ENCODE measurements around the gene ANKRD18B.
"Not testable (repeated sequence)": the region's sequence is repeated elsewhere in the genome, so short reads cannot be mapped to it uniquely, and the experiment has no call there.

Gene ANKRD18B

GRCh38 chr9:33523397-33524305 is at the start of gene ANKRD18B:
ANKRD18B (plus strand) TSS chr9:33524251; CDS start chr9:33524490, 239 bp downstream.
- DNase-seq, result peak; percentile 27

DNA sequence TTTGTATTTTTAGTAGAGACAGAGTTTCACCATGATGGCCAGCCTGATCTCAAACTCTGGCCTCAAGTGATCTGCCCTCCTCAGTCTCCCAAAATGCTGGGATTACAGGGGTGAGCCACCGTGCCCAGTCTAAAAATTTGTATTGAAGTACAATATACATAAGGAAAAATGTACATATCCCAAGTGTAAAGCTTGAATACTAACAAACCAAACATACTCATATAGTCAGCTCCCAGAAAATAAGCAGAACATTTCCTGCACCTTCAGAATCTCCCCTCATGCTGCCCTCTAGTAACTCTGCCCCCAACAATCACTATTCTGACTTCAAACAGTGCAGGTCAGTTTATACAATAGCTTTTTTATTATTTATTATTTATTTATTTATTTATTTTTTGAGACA is 48.7 kb upstream of the ANKRD18B start:
- DNase-seq, result no peak

DNA sequence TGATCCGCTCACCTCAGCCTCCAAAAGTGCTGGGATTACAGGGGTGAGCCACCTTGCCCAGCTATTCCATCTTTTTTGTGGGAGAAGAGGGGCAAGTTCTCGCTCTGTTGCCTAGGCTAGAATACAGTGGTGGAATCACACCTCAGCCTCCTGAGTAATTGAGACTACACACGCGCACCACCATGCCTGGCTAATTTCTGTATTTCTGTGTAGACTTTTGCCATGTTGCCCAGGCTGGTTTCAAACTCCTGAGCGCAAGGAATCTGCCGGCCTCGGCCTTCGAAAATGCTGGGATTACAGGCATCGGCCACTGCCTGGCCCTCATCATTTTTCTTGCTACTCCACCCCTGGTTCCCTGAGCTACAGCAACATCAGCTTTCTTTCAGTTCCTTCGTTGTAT is 47.5 kb upstream of the ANKRD18B start:
- DNase-seq, result no peak

DNA sequence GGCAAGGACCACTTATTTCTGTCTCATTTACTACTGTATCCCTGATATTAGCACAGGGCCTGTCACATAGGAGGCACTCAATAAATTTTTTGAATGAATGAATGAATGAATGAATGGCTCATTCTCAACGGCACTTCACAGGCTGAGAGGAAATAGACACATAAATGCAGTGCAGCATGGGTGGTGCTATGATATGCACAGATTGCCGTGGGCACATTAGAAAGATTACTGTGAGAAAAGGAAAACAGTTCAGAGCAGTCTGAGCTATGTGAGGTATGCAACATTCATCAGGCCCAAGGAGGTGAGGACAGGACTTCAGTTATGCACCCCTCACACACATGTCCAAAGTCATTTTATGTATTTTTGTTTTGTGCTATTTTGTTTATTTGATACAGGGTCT is 43.9 kb upstream of the ANKRD18B start:
- DNase-seq, result no peak

DNA sequence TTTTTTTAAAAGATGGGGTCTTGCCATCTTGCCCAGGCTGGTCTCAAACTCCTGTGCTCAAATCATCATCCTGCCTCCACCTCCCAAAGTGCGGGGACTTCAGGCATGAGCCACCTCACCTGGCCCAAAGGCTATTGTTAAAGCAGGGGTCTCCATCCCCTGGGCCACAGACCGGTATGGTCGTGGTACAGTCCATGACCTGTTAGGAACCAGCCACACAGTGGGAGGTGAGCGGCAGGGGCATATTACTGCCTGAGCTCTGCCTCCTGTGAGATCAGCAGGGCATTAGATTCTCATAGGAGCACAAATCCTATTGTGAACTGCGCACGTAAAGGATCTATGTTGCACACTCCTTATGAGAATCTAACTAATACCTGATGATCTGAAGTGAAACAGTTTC is 43.1 kb upstream of the ANKRD18B start:
- no peak for DNase-seq

DNA sequence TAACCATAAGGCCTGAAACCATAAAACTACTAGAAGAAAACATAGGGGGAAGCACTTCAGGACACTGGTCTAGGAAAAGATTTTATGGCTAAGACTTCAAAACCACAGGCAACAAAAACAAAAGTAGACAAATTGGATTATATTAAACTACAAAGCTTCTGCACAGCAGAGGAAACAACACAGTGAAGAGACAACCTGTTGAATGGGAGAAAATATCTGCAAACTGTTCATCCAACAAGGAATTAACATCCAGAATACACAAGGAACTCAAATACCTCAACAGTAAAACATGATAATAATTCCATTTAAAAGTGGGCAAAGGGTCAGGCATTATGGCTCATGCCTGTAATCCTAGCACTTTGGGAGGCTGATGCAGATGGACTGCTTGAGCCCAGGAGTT is 38.7 kb upstream of the ANKRD18B start:
- DNase-seq, result not testable (repeated sequence)

DNA sequence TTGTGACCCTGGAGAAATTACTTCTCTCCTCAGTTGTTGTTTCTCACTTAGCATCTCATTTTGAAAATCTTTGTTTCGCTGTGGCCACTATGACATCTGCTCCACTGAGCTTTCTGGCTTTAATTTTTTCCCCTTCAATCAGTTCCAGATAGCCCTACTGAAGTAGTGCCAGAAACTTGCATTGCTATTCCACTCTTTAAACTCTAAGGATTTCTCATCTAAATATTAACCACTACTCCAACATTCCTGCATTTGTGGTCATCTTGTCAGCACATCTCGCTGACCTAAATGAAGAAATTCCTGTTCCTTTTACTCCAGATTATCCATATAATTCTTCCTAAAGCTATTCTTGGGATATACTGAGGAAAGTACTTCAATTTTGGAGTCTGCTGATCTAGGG is 35.0 kb upstream of the ANKRD18B start:
- peak; percentile 62 for DNase-seq

DNA sequence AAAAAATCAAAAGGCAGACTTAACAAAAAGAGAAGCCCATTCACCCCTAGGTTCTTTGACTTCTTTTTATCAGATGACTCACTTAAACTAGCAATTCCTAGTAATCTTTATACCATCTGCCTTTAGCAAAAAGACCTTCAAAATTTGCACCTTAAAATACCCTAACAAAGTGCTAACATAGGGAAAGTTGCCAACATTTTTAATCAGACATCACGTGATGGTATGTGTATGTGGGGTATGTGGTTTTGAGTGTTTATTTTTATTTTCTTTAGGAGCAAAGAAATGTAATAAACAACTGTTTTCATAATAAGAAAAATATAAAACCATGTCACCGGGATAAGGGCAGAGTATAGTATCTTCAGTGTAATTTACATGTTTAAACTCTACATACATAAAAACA is 30.2 kb upstream of the ANKRD18B start:
- DNase-seq, result not testable (repeated sequence)

GRCh38 chr9:33498387-33498786 is 25.7 kb upstream of the ANKRD18B start:
- peak; percentile 35 for DNase-seq

DNA sequence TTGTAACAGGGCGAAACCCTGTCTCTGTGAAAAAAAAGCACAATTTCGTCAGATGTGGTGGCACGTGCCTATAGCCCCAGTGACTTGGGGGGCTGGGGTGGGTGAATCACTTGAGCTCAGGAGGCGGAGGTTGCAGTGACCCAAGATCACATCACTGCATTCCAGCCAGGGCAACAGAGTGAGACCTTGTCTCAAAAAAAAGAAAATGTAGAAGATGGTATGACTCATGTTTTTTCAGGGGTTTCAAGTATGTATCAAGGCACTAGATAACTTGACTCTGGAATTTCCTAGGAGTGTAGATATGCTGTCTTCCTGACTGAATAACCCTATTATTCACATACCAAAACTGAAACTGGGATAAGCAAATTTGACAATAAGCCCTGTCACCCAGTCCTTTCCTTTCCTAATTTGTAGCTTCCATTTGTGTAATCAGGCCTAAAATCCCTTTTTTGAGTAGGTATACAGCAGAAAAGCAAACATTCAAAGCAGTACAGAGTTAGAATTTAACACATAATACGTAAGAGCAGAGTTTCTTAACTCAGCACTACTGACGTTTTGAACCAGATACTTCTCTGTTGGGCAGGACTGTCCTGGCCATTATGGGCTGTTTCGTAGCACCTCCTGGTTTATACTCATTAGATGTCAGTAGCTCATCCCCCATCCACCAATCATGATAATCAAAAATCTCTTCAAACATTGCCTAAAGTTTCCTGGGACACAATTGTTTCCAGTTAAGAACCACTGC is 17.3 kb upstream of the ANKRD18B start:
- peak; percentile 99 for DNase-seq

DNA sequence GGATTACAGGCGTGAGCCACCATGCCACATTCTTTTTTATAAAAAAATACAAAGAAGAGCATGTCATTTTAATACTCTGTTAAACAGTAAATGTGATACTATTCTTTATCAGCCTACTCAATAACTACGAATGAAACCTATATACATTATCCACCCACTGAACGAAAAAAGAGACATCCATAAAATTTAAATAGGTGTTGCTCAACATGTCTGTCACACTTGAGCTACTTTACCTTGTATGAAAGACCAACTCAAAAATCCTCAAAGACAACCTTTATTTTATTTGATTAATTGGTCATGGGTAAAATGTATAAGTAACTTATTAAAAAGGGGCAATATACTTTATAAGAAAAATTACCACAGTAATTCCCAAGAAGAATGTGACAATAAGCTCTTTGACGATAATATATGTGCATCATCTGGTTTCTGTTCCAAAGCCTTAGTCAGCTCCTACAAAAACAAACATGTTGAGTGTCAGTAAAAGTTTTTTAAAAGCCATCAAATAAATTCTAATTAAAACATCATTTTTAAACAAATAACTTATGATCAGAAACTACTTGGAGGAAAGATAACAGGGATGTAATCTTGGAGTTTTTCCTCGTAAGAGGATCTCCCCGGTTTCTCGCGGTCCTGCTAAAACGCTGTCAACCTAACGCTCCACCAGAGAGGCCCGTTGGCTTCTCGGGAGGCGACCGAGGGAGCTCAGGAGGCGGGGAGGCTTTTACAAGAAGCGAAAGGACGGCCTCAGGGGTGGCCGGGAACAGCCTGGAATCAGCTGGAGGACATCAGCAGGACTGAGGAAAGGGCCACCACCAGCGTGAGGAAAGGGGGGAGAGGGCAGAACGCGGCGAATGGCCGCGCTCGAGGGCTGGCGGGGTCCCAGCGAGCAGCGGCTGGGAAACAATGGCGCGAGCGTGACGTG is 13.5 kb upstream of the ANKRD18B start:
- DNase-seq, result peak; percentile 71

- DNase-seq, result not testable (repeated sequence)
These were observed 12.9 kb upstream of the ANKRD18B start for GRCh38 chr9:33511184-33511517.

DNA sequence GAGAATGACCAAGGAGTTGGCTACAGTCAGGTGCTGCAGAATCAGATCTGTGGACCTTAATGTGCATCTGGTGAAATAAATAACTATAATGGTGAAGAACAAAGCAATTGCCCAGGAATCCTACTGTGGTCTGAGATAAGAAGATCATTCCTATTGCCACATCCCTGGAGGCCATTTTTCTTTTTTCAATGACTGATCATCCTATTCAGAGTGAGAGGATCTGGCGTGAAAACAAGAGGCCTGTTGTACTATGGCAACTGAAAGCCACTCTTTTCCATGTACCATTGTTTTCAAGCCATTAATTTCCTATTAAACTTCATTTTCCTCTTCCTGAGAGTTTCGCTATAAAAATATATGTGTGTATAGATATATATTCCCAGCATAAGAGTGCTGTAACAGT is 11.5 kb upstream of the ANKRD18B start:
- not testable (repeated sequence) for DNase-seq

GRCh38 chr9:33515342-33515995 is 8.6 kb upstream of the ANKRD18B start:
- not testable (repeated sequence) for DNase-seq

GRCh38 chr9:33516397-33516796 is 7.7 kb upstream of the ANKRD18B start:
- DNase-seq, result not testable (repeated sequence)

DNA sequence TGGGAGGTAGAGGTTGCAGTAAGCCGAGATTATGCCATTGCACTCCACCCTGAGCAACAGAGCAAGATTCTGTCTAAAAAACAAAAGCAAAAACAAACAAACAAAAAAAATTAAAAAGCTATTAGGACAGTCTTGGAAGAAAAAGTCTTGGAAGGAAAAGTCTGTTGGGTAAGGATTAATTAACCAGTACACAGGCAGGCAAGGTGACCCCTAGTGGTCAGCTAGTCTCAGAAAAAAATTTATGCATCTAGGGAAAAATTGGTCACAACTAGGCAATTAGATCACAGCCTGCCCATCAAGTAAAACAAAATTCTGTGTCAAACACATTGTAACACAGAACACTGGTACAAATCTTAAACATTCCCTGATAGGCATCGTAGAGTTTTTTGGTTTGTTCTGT is 6.7 kb upstream of the ANKRD18B start:
- DNase-seq, result peak; percentile 52

GRCh38 chr9:33517934-33518577 is 6.0 kb upstream of the ANKRD18B start:
- DNase-seq, result not testable (repeated sequence)

DNA sequence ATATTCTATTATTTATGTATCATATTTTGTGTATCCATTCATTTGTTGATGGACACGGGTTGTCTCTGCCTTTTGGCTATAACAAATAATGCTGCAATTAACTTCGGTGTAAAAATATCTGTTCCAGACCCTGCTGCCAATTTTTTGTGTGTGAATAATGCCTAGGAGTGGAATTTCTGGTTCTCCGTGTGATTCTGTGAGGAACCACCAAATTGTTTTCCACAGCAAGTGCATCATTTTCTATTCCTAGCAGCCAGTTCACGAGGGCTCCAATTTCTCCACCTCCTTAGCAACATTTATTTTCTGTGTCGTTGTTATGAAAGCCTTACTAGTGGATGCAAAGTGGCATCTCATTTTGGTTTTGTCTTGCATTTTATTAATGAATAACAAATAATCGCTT is 2.2 kb upstream of the ANKRD18B start:
- DNase-seq, result not testable (repeated sequence)

DNA sequence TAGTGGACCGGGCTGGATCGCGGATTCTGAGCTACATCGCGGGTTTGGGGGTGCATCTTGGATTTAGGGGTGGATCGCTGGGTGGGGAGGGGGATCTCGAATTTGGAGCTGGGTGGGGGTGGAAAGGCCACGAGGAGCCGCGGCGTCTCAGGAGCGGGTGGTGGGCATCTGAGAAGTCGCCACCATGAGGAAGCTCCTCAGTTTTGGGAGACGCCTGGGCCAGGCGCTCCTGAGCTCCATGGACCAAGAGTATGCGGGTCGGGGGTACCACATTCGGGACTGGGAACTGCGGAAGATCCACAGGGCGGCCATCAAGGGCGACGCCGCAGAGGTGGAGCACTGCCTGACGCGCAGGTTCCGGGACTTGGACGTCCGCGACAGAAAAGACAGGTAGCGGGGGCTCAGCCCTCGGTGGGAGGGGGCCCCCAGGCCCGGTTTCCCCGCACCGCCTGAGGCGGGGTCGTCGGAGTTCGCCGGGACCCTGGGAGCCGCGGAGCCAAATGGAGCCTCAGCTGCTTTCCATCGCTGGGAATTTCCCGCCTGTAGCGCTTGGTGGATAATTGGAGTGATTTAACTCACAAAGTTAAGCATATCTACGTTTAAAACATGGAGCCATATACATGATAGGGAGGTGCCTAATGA is 376 bp downstream of the ANKRD18B start:
- DNase-seq, result no peak

DNA sequence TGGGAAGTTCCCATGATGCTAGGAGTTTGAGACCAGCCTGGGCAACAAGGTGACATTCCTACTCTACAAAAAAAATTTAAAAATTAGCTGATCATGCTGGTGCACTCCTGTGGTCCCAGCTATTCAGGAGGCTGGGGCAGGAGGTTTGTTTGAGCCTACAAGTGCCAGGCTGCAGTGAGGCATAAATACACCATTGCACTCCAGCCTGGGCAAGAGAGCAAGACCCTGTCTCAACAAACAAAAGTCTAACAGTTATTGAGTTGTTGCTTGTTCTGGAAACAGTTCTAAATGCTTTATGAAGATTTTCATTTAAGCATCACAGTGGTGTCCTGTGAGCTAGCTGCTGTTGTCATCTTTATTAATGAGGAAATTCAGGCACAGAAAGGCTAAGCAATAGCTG is 4.0 kb downstream of the ANKRD18B start:
- not testable (repeated sequence) for DNase-seq

GRCh38 chr9:33533958-33534357 is 9.9 kb downstream of the ANKRD18B start:
- not testable (repeated sequence) for DNase-seq

All from kidney glomerular epithelial cell (primary cell).